ACC112 (cell line): ENCODE results near the gene WDR20.
"Not testable (repeated sequence)": the region's sequence is repeated elsewhere in the genome, so short reads cannot be mapped to it uniquely, and the experiment has no call there.

ENCODE experiments used
- H2AFZ ChIP-seq: fragments of 200-600 bp; sonication (generic); one replicate; pipeline ENCODE4 v1.6.0; 2017; ENCODE audit warnings: antibody characterized with exemption, low read length; ENCODE audit not compliant: unreplicated experiment
- H3K27ac ChIP-seq: fragments of 200-600 bp; sonication (generic); 2 replicates; pipeline ENCODE4 v1.5.1; 2014; ENCODE audit warnings: low read depth, mild to moderate bottlenecking, antibody characterized with exemption, low read length, moderate library complexity
- H3K27me3 ChIP-seq: fragments of 200-600 bp; sonication (generic); 2 replicates; pipeline ENCODE4 v1.6.1; 2014; ENCODE audit warnings: mild to moderate bottlenecking, antibody characterized with exemption, low read length, moderate library complexity, mixed read lengths; ENCODE audit not compliant: insufficient read depth
- H3K36me3 ChIP-seq: fragments of 200-600 bp; sonication (generic); 2 replicates; pipeline ENCODE4 v1.6.1; 2016; ENCODE audit warnings: mild to moderate bottlenecking, antibody characterized with exemption, low read length, moderate library complexity, mixed read lengths; ENCODE audit not compliant: insufficient read depth
- H3K4me1 ChIP-seq: fragments of 200-600 bp; sonication (generic); one replicate; pipeline ENCODE4 v1.6.1; 2016; ENCODE audit warnings: low read length, mixed read lengths; ENCODE audit not compliant: insufficient read depth, unreplicated experiment, control insufficient read depth
- H3K4me3 ChIP-seq: fragments of 200-600 bp; sonication (generic); 2 replicates; pipeline ENCODE4 v1.5.1; 2014; ENCODE audit warnings: mild to moderate bottlenecking, low read depth, low read length
- H3K79me2 ChIP-seq: fragments of 200-600 bp; sonication (generic); one replicate; pipeline ENCODE4 v1.6.0; 2016; ENCODE audit warnings: low read length; ENCODE audit not compliant: control insufficient read depth, unreplicated experiment, insufficient read depth

The WDR20 gene

GRCh38 chr14:102109332-102109731 lies 30.4 kb upstream of the WDR20 start:
- not testable (repeated sequence) for H3K27me3 ChIP-seq, H2AFZ ChIP-seq, H3K27ac ChIP-seq

GRCh38 chr14:102111101-102111500 lies 28.6 kb upstream of the WDR20 start:
- no peaks in the 10 kb centered on the region for H3K27me3 ChIP-seq
- no peaks in the 10 kb centered on the region for H3K79me2 ChIP-seq
- H3K36me3 ChIP-seq: no peaks in the 10 kb centered on the region
- H3K4me1 ChIP-seq: no peaks in the 10 kb centered on the region
- no peak overlapping the region for H3K27ac ChIP-seq
- no peak overlapping the region for H3K4me3 ChIP-seq
- no peak overlapping the region for H2AFZ ChIP-seq

More at GRCh38 chr14:102109332-102109731, 30.4 kb upstream of the WDR20 start:
- H3K79me2 ChIP-seq, H3K36me3 ChIP-seq, H3K4me3 ChIP-seq, H3K4me1 ChIP-seq: not testable (repeated sequence)

GRCh38 chr14:102116361-102117180 lies 23.1 kb upstream of the WDR20 start:
- Histone ChIP-seq H3K4me1 (no peaks in the 10 kb centered on the region), H2AFZ (no peak overlapping the region), H3K36me3 (peaks cover 5% of the 10 kb centered on the region; the same call in 1 of the 2 replicates), H3K79me2 (no peaks in the 10 kb centered on the region), H3K4me3 (no peak overlapping the region), H3K27ac (no peak overlapping the region), H3K27me3 (no peaks in the 10 kb centered on the region)

- Histone ChIP-seq H3K36me3 (peaks cover 5% of the 10 kb centered on the region; the same call in 1 of the 2 replicates), H3K27ac (no peak overlapping the region), H3K4me3 (no peak overlapping the region), H3K79me2 (no peaks in the 10 kb centered on the region), H2AFZ (no peak overlapping the region), H3K27me3 (no peaks in the 10 kb centered on the region), H3K4me1 (no peaks in the 10 kb centered on the region)
Measured at GRCh38 chr14:102117852-102118251, 21.8 kb upstream of the WDR20 start.

- Histone ChIP-seq H3K27me3 (no peaks in the 10 kb centered on the region), H2AFZ (no peak overlapping the region), H3K36me3 (peaks cover 5% of the 10 kb centered on the region; the same call in 1 of the 2 replicates), H3K4me3 (no peak overlapping the region), H3K79me2 (no peaks in the 10 kb centered on the region), H3K27ac (no peak overlapping the region), H3K4me1 (no peaks in the 10 kb centered on the region)
Measured at GRCh38 chr14:102120888-102121287, 18.8 kb upstream of the WDR20 start.

- peaks cover 5% of the 10 kb centered on the region; the same call in 1 of the 2 replicates for H3K36me3 ChIP-seq
- H3K79me2 ChIP-seq: no peaks in the 10 kb centered on the region
- H3K27ac ChIP-seq: no peak overlapping the region
- no peak overlapping the region for H2AFZ ChIP-seq
- H3K4me1 ChIP-seq: no peaks in the 10 kb centered on the region
- H3K4me3 ChIP-seq: no peak overlapping the region
- no peaks in the 10 kb centered on the region for H3K27me3 ChIP-seq
Measured at GRCh38 chr14:102121567-102121966, 18.1 kb upstream of the WDR20 start.

- Histone ChIP-seq H3K27ac (no peak overlapping the region), H3K4me1 (no peaks in the 10 kb centered on the region), H3K4me3 (no peak overlapping the region), H3K36me3 (no peaks in the 10 kb centered on the region), H2AFZ (no peak overlapping the region), H3K27me3 (no peaks in the 10 kb centered on the region), H3K79me2 (no peaks in the 10 kb centered on the region)
Measured at GRCh38 chr14:102124419-102124818, 15.3 kb upstream of the WDR20 start.

- no peaks in the 10 kb centered on the region for H3K79me2 ChIP-seq
- H3K36me3 ChIP-seq: no peaks in the 10 kb centered on the region
- no peak overlapping the region for H3K4me3 ChIP-seq
- H3K27ac ChIP-seq: no peak overlapping the region
- H3K4me1 ChIP-seq: no peaks in the 10 kb centered on the region
- H2AFZ ChIP-seq: no peak overlapping the region
- no peaks in the 10 kb centered on the region for H3K27me3 ChIP-seq
Measured at GRCh38 chr14:102125546-102125945, 14.2 kb upstream of the WDR20 start.

GRCh38 chr14:102126807-102127455 lies 12.8 kb upstream of the WDR20 start:
- Histone ChIP-seq H3K79me2 (no peaks in the 10 kb centered on the region), H2AFZ (no peak overlapping the region), H3K36me3 (no peaks in the 10 kb centered on the region), H3K4me1 (no peaks in the 10 kb centered on the region), H3K27me3 (no peaks in the 10 kb centered on the region), H3K4me3 (no peak overlapping the region), H3K27ac (no peak overlapping the region)

GRCh38 chr14:102131741-102132140 lies 8.0 kb upstream of the WDR20 start:
- H3K36me3 ChIP-seq: no peaks in the 10 kb centered on the region
- H2AFZ ChIP-seq: no peak overlapping the region
- no peak overlapping the region for H3K4me3 ChIP-seq
- H3K4me1 ChIP-seq: no peaks in the 10 kb centered on the region
- no peak overlapping the region for H3K27ac ChIP-seq
- H3K79me2 ChIP-seq: no peaks in the 10 kb centered on the region
- H3K27me3 ChIP-seq: no peaks in the 10 kb centered on the region

GRCh38 chr14:102134021-102134420 lies 5.7 kb upstream of the WDR20 start:
- H2AFZ ChIP-seq, H3K79me2 ChIP-seq, H3K36me3 ChIP-seq, H3K27ac ChIP-seq, H3K4me1 ChIP-seq, H3K4me3 ChIP-seq, H3K27me3 ChIP-seq: not testable (repeated sequence)
